RWPE1 (cell line): ENCODE measurements around the gene HSPA2.

Experiments
- CTCF ChIA-PET: fragments of 350-600 bp; sonication (Branson Sonifier 250); formaldehyde crosslinking; extraction: SDS; loops from one replicate; lab custom pipeline; 2021; lab: Yijun Ruan, JAX
- POLR2A ChIA-PET: fragments of 400-600 bp; formaldehyde crosslinking; extraction: SDS; loops from one replicate; lab custom pipeline; 2020; ENCODE audit warnings: antibody characterized with exemption; ENCODE audit not compliant: low non-redundant PET; lab: Yijun Ruan, JAX
- DNase-seq: peaks from one replicate; pipeline ENCODE4 v3.0.0; 2012; ENCODE audit warnings: low spot score
- H3K27ac ChIP-seq: fragments of 450-650 bp; 2 replicates; pipeline ENCODE4 v1.5.1; 2017
- CTCF ChIP-seq: fragments of 450-650 bp; conservative IDR thresholded peaks from 2 replicates; pipeline ENCODE4 v1.5.1; 2017; ENCODE audit warnings: low read depth, mild to moderate bottlenecking

HSPA2 gene

GRCh38 chr14:64577211-64577610, 36.7 kb downstream of the HSPA2 start:
- H3K27ac ChIP-seq, result no peak overlapping the region
- TF ChIP-seq CTCF, result no peak
- ChIA-PET CTCF (no interaction called here), POLR2A (no interaction called here)
- no peak for DNase-seq

GRCh38 chr14:64580467-64580866, 39.9 kb downstream of the HSPA2 start:
- ChIA-PET CTCF (no interaction called here), POLR2A (no interaction called here)
- no peak overlapping the region for H3K27ac ChIP-seq
- no peak for DNase-seq
- no peak for TF ChIP-seq CTCF

GRCh38 chr14:64581363-64581762, 40.8 kb downstream of the HSPA2 start:
- CTCF ChIA-PET, result interaction anchor here (0.9 kb wide), 1 partner anchor 56 kb away, joined by 4 read pairs; no protein-coding TSS in a partner anchor
- no peak for DNase-seq
- POLR2A ChIA-PET, result no interaction called here
- H3K27ac ChIP-seq, result no peak overlapping the region
- TF ChIP-seq CTCF, result no peak

GRCh38 chr14:64581817-64582216, 41.3 kb downstream of the HSPA2 start:
- no peak for TF ChIP-seq CTCF
- no peak overlapping the region for H3K27ac ChIP-seq
- CTCF ChIA-PET, result interaction anchor here (0.9 kb wide), 1 partner anchor 55 kb away, joined by 4 read pairs; no protein-coding TSS in a partner anchor
- POLR2A ChIA-PET, result no interaction called here
- no peak for DNase-seq

GRCh38 chr14:64584190-64584589, 43.6 kb downstream of the HSPA2 start:
- CTCF ChIA-PET, result no interaction called here
- POLR2A ChIA-PET, result no interaction called here
- TF ChIP-seq CTCF, result no peak
- no peak overlapping the region for H3K27ac ChIP-seq
- no peak for DNase-seq

GRCh38 chr14:64591809-64592208, 51.3 kb downstream of the HSPA2 start:
- ChIA-PET POLR2A (no interaction called here), CTCF (no interaction called here)
- DNase-seq, result no peak
- no peak overlapping the region for H3K27ac ChIP-seq
- no peak for TF ChIP-seq CTCF
